Endodermal cell (in vitro differentiated cells): Measurements from ENCODE around the gene FGF23. TPM values are rescaled to one million over a fixed set of nuclear protein-coding genes. Genes with fewer than 3 reads are reported as not detected.

Experiments used
- DNase-seq: peaks from one replicate; pipeline ENCODE4 v3.0.0-alpha.2; 2017
- H3K27ac ChIP-seq: 2 replicates; pipeline ENCODE4 v1.5.1; 2013; ENCODE audit warnings: mild to moderate bottlenecking, low read depth, low read length, moderate library complexity
- H3K27me3 ChIP-seq: 2 replicates; pipeline ENCODE4 v1.6.1; 2013; ENCODE audit warnings: mild to moderate bottlenecking, low read length, moderate library complexity; ENCODE audit not compliant: insufficient read depth, control insufficient read depth, poor library complexity, severe bottlenecking
- H3K36me3 ChIP-seq: 2 replicates; pipeline ENCODE4 v1.7.0; 2013; ENCODE audit warnings: mild to moderate bottlenecking, low read length, moderate library complexity; ENCODE audit not compliant: control insufficient read depth, insufficient read depth
- H3K4me1 ChIP-seq: one replicate; pipeline ENCODE4 v1.7.0; 2013; ENCODE audit warnings: low read length; ENCODE audit not compliant: control insufficient read depth, insufficient read depth
- H3K4me3 ChIP-seq: 2 replicates; pipeline ENCODE4 v1.5.1; 2013; ENCODE audit warnings: mild to moderate bottlenecking, low read length, moderate library complexity
- H3K9ac ChIP-seq: 2 replicates; pipeline ENCODE4 v1.6.1; 2013; ENCODE audit warnings: mild to moderate bottlenecking, low read length, moderate library complexity; ENCODE audit not compliant: poor library complexity, severe bottlenecking; ENCODE audit errors: extremely low read depth
- H3K9me3 ChIP-seq: 2 replicates; pipeline ENCODE4 v1.6.1; 2013; ENCODE audit warnings: mild to moderate bottlenecking, low read length, moderate library complexity; ENCODE audit not compliant: control insufficient read depth
- H3K27ac Mint-ChIP-seq: 2 replicates; pipeline ENCODE4 v1.8.0; 2020; ENCODE audit warnings: mixed read lengths
- H3K27me3 Mint-ChIP-seq: 2 replicates; pipeline ENCODE4 v1.8.0; 2021; ENCODE audit warnings: mild to moderate bottlenecking, mixed read lengths; ENCODE audit not compliant: insufficient read depth
- H3K36me3 Mint-ChIP-seq: 2 replicates; pipeline ENCODE4 v1.8.0; 2020; ENCODE audit warnings: low read depth, mixed read lengths
- H3K4me1 Mint-ChIP-seq: 2 replicates; pipeline ENCODE4 v1.8.0; 2020; ENCODE audit warnings: mixed read lengths
- H3K4me3 Mint-ChIP-seq: 2 replicates; pipeline ENCODE4 v1.8.0; 2020; ENCODE audit warnings: mild to moderate bottlenecking, moderate library complexity, mixed read lengths
- H3K9me3 Mint-ChIP-seq: 2 replicates; pipeline ENCODE4 v1.8.0; 2020; ENCODE audit warnings: mild to moderate bottlenecking, mixed read lengths
- WGBS, 2 experiments: methylation state at CpG; one replicate each; pipeline versions ENCODE4 v1.1.5 to v1.1.7; 2013; ENCODE audit warnings: missing lambda C conversion rate in 2 of 2, mixed read lengths in 1 of 2; ENCODE audit not compliant: insufficient coverage in 1 of 2, insufficient read length in 1 of 2; 5-methylcytosine and 5-hydroxymethylcytosine counted together
- total RNA-seq, 2 donors: library from RNA; stranded (reverse); fragmentation: NEBNext Ultra II Directional in 1 of 2; extraction: Animal tissue kit (Norgen Biotek cat#: 25700) in 1 of 2; gene quantifications; 2 replicates in 1 of 2; 3 replicates in 1 of 2; pipeline ENCODE4 v1.2.1, GENCODE V29; 2021
- TF ChIP-seq, protein P1 (sequence below): fragments of 200-600 bp; sonication (generic); conservative IDR thresholded peaks from 2 replicates; pipeline ENCODE4 v1.5.0; 2021; ENCODE audit warnings: antibody characterized with exemption, mild to moderate bottlenecking

Gene FGF23
- total RNA-seq, 2 donors from 2014 or later = 0.33 to 0.44 TPM

DNA sequence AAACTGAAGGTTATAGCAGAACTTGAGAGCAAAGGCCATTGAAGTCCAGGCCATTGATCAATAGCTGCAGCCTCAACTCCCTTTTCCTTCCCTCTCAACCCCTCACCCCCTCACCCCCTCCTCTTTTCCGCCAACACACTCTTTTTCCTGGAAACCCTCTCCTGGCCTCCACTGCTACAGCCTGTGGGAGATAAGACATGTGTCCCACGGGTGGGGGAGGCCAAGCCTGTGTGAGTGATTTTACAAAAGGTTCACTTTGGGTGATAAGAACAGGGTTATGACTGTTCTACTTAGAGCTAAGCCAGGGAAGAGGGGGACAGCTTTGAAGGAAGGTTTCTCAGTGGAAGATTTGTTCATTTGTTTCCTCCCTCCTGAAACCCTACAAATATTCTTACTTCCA is 9.2 kb upstream of the FGF23 start:
- Mint-ChIP-seq H3K27ac (no peak overlapping the region), H3K27me3 (peaks cover 21% of the 10 kb centered on the region), H3K4me1 (peaks cover under 1% of the 10 kb centered on the region), H3K9me3 (no peaks in the 10 kb centered on the region), H3K36me3 (no peaks in the 10 kb centered on the region), H3K4me3 (no peak overlapping the region)
- H3K4me1 ChIP-seq = no peaks in the 10 kb centered on the region
- WGBS, 2 experiments = 89% methylated on average over 2 of the region's 2 CpGs; no CpG with 5 or more reads in 1 of the 2 experiments
- no peaks in the 10 kb centered on the region for H3K27me3 ChIP-seq
- H3K9me3 ChIP-seq = no peaks in the 10 kb centered on the region
- no peak for DNase-seq
- TF ChIP-seq, protein P1, sequence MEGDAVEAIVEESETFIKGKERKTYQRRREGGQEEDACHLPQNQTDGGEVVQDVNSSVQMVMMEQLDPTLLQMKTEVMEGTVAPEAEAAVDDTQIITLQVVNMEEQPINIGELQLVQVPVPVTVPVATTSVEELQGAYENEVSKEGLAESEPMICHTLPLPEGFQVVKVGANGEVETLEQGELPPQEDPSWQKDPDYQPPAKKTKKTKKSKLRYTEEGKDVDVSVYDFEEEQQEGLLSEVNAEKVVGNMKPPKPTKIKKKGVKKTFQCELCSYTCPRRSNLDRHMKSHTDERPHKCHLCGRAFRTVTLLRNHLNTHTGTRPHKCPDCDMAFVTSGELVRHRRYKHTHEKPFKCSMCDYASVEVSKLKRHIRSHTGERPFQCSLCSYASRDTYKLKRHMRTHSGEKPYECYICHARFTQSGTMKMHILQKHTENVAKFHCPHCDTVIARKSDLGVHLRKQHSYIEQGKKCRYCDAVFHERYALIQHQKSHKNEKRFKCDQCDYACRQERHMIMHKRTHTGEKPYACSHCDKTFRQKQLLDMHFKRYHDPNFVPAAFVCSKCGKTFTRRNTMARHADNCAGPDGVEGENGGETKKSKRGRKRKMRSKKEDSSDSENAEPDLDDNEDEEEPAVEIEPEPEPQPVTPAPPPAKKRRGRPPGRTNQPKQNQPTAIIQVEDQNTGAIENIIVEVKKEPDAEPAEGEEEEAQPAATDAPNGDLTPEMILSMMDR = no peak
- H3K27ac ChIP-seq = no peak overlapping the region
- no peak overlapping the region for H3K9ac ChIP-seq
- no peaks in the 10 kb centered on the region for H3K36me3 ChIP-seq
- H3K4me3 ChIP-seq = no peak overlapping the region

DNA sequence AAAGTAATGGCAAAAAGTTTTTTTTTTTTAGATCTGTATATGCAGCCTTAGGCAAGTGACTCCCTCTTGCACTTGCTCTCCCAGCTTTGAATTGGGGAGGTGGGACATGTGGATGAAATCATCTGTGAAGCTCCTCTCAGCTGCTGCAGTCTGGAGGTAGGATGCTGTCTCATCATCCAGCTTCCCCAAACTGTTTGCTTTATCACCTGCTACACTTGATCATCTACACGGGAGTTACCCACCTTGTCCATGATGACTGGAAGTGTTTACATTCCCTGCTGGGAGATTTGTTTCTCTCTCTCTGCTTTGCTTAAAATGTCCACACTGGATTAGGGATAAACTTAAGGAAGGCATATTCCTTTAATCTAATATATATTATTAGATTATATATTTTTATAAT is 8.5 kb upstream of the FGF23 start:
- H3K4me3 Mint-ChIP-seq = no peak overlapping the region
- H3K9me3 Mint-ChIP-seq = no peaks in the 10 kb centered on the region
- H3K27ac Mint-ChIP-seq = no peak overlapping the region
- no peaks in the 10 kb centered on the region for H3K36me3 Mint-ChIP-seq
- Histone ChIP-seq H3K9ac (no peak overlapping the region), H3K27me3 (no peaks in the 10 kb centered on the region), H3K36me3 (no peaks in the 10 kb centered on the region), H3K9me3 (no peaks in the 10 kb centered on the region), H3K4me3 (no peak overlapping the region), H3K27ac (no peak overlapping the region), H3K4me1 (no peaks in the 10 kb centered on the region)
- no peak for DNase-seq
- 89% methylated on average over 1 of the region's 1 CpG; no CpG with 5 or more reads in 1 of the 2 experiments for WGBS, 2 experiments
- peaks cover 18% of the 10 kb centered on the region for H3K27me3 Mint-ChIP-seq
- TF ChIP-seq, protein P1 = no peak
- peaks cover 4% of the 10 kb centered on the region for H3K4me1 Mint-ChIP-seq

DNA sequence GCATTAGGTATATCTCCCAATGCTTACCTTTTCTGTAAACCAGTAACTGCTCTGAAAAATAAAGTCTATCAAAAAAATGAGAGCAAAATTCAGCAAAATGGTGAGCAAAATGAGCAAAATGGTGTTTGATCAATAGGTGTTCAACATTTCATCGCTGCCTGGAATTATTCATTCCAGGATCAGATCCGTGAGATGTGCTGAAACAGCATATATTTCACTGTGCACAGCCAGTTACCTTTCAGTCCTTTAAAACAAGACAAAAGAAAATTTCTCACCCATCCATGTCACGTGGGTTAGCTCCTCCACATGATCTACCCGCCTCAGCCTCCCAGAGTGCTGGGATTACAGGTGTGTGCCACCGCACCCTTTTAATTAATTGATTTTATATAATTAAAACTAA is 8.1 kb upstream of the FGF23 start:
- Histone ChIP-seq H3K4me3 (no peak overlapping the region), H3K4me1 (no peaks in the 10 kb centered on the region), H3K27ac (no peak overlapping the region), H3K9ac (no peak overlapping the region), H3K36me3 (no peaks in the 10 kb centered on the region), H3K9me3 (no peaks in the 10 kb centered on the region), H3K27me3 (no peaks in the 10 kb centered on the region)
- H3K36me3 Mint-ChIP-seq = no peaks in the 10 kb centered on the region
- H3K27me3 Mint-ChIP-seq = peaks cover 14% of the 10 kb centered on the region
- H3K27ac Mint-ChIP-seq = no peak overlapping the region
- no peak for DNase-seq
- WGBS, 2 experiments = 94% methylated on average over 2 to 4 of the region's 5 CpGs
- TF ChIP-seq, protein P1 = no peak
- no peak overlapping the region for H3K4me3 Mint-ChIP-seq
- H3K4me1 Mint-ChIP-seq = peaks cover 4% of the 10 kb centered on the region
- no peaks in the 10 kb centered on the region for H3K9me3 Mint-ChIP-seq
